GM18951 (cell line): Measurements from ENCODE around the gene RIPK4.

Source experiments
- POLR2A ChIP-seq: IDR thresholded peaks from 4 replicates; pipeline ENCODE4 v1.6.1; 2011; ENCODE audit warnings: mild to moderate bottlenecking; ENCODE audit not compliant: insufficient read length, insufficient read depth; ENCODE audit errors: extremely low read depth
- in situ Hi-C: fragments of 300-500 bp; cut with MboI; formaldehyde crosslinking; loops from one replicate; pipeline ENCODE4 v1.12.0; 2022; ENCODE audit warnings: low sequenced_read_pairs, mixed read lengths, inconsistent platforms; ENCODE audit not compliant: unreplicated experiment

Gene RIPK4

DNA sequence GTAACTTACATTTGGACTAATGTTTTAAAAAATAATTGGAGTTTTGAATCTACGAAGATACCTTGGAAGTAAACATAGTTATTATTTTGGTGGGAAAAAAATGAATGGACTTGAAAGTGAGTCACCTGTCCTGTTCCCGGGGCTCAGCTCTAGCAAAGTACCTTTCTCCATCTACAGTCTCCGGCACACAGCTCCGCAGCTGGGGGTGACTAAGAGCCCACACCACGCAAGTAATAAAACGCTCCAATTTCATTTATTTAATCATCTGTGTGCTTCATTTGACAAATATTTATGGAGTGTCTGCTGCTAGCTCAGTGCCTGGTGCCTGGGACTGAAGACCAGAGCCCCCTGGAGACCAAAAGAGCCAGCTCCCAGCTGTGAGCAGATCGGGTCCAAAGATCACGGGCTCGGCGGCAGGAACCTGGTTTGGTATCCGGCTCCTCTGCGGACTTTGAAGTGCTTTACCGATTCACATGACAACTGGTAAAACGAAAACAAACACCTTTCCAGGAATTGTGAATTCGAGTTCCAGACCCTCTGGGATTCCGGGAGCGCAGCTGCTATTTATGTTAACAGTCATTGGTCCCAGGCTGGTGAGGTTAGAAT is 1.7 kb upstream of the RIPK4 start:
- in situ Hi-C loops = no loop called here
- no peak for TF ChIP-seq POLR2A

DNA sequence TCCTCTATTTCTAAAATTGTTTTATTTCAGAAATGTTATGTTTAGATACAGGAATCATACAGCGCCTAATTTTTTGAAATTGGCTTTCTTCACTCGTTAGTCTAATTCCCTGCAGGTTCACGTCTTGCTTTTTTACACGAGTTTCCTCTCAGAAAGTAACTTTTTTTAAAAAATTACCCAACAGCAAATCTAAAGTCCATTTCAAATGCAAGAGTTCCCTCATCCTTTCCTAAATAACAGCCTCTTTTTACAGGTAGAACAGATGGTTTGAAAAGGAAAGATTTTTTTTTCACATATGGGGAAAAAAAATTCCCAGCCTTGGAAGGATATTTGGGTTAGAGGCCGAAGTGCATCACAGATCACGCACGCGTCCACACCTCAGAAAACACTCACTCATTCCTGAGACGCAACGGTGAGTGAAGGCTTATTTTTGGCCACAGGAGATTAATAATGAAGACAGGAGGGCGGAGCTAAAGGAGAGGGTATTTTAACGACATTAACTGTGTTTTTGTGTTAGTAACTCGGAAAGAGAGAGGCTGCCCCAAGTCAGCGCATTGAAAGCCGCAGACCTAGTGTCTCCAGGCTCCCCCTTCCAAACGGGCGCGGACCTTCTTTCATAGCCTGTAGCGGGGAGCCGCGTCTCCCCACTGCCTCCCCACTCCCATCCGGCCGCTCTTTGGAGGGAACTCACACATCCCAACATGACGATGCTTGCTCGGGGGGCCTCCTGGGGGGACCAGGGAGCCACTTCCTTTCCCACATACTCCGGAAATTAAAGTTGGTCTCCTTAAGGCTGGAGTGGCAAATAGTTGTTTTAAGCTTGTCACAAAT is 969 bp upstream of the RIPK4 start:
- in situ Hi-C loops = no loop called here
- peak; percentile 22 for TF ChIP-seq POLR2A

DNA sequence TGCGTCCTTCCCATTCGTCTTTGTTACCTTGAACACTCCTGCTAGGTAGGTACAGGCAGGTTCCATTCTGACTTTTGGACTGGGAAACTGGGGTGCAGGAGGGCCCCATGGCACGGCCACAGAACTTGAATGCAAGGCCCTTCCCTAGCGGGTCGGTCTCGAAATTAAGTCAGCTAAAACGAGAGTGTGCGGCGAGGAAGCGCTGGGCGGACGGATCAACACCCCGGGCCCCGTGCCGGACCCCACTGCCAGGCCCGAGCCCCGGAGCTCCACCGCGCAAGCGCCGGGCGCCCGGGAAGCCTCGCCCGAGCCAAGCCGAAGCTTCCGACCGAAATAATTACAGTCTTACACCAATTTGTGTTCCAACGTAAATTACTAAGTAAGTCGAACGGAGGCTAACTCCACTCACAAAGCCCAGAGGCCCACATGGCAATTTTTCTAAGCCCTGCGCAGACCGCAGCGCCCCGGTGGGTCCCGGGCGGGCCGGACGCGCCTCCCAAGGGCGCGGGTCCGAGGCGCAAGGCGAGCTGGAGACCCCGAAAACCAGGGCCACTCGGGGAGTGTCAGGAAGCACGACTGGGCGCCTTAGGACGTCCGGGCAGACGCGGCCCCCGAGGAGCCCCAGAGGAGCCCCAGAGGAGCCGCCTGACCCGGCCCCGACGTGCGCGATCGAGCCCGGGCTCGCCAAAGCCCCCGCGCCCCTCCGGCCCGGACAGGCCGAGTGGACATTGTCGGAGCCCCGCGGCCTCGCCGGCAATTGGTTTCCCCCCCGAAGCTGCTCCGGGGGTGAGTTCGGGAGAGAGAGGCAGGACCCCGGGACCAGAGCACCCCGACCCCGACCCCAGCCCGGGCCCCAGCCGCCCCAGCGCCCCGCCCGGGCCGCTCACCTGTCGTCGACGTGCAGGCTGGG is 624 bp downstream of the RIPK4 start:
- in situ Hi-C loops = no loop called here
- no peak for TF ChIP-seq POLR2A

DNA sequence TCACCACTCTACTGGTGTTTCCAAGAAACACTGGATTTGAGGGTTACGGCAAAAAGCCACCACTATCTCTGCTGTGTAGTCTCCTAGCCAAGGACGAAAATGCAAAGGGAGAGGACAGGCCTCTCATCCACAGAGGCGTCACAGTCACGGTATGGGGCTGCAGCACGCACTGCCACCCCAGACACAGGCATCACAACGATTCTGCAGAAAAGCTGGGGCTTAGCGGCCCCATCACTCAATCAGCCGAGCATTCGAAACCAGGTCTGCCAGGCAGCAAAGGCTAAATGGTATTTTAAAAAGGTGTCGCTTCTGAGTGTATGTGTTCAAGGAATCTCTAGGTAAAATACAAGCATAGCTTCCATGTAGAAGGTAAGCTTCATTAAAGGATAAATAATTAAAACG is 1.4 kb downstream of the RIPK4 start:
- in situ Hi-C loops = no loop called here
- no peak for TF ChIP-seq POLR2A

DNA sequence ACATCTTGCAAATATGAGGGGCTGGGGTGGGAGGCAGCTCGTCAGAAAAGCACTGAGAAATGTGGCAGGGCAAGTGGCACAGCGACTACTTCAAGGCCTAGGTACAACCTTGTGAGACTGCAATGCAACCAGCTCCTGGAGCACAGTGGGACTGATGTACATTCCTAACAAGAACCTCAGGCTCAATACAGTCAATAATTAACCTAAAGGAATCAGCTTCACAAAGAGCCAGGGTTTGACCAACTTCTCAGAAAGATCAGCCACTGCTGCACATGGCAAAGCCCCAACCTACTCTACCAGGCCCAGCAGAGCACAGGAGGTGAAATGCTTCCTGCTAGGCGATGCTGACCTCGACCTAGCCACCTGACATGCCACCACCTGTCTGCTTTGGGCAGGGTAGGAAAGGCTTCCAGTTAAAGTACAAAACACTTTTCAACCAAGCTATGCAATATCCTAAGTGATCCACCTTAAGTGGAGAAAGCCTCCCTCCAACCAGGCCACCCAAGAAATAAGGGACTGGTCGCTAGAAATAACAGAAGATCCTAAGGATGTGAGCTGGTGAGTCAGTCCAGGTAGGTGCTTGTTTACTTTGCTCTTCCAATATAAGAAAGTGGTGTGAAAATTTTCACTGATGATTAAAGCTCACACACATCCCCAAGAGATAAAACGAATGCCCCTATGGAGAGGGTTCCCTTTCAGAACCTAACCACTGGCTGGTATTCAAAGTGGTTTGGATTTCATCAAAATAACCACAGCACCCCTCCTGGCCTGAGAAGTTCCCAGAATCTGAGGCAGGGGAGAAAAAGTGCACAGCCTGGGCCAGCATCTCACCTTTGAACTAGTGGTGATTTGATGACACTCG is 2.1 kb downstream of the RIPK4 start:
- in situ Hi-C loops = no loop called here
- TF ChIP-seq POLR2A = no peak

DNA sequence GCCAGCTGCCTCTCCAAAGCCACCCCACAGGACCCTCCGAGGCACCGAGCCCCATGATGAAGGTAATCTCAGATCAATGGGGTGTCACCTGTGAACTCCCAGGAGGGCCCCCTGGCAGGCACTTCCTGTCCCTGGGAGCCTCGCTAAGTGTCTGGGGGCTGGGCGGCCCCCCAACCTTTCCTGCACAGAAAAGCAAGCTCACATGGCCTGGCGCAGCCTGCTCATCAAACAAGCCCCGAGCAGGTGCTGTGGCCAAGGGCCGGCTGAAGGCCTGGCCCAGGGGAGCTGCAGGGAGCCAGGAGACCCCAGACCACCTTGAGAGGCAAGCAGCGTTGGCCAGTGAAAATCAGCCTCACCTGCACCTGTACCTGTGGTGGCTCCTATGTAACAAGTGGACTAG is 2.9 kb downstream of the RIPK4 start:
- in situ Hi-C loops = no loop called here

DNA sequence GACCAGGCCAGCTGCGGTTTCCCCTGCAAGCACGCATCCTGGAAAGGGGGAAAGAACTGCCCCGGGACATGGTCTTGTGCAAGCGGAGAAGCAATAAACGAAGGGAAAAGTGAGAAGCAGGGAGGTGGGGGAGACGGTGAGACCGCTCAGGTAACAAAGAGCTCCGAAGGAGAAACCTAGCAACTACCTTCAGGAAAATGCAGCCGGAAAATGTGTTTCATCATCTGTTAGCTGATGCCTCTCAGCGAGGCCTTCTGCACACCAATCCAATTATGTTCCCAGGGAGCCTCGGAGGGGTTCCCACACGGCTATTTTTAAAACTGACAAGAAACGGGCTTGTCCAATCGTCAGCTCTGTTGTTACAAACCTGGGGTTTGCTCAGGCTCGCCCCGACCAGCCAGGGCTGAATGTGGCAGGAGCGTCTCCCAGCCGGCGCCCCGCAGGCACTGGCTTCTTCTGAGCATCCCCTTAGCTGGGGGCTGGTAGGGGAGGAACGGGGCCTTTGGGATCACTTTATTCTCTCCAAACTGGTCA is 3.4 kb downstream of the RIPK4 start:
- no peak for TF ChIP-seq POLR2A
- in situ Hi-C loops = no loop called here

More for the DNA sequence above, 2.9 kb downstream of the RIPK4 start:
- TF ChIP-seq POLR2A = no peak

DNA sequence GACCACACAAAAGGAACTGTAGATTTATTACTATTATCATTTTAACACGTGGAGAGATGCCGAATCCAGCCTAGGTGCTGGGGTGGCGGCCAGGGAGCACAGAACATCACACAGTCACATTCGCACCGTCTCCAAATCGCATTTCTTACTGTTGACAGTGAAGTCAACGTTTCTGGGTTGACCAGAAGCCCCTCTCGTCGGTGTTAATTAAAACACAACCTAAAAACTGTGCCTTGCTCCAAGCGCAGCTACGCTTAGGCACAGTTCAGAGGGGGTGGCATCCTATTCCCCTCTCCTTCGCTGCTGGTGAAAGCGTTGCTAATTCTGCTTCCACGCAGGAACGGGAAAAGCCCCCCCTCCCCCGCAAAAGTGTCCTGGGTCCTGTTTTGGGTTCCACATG is 4.1 kb downstream of the RIPK4 start:
- in situ Hi-C loops = no loop called here
- no peak for TF ChIP-seq POLR2A

DNA sequence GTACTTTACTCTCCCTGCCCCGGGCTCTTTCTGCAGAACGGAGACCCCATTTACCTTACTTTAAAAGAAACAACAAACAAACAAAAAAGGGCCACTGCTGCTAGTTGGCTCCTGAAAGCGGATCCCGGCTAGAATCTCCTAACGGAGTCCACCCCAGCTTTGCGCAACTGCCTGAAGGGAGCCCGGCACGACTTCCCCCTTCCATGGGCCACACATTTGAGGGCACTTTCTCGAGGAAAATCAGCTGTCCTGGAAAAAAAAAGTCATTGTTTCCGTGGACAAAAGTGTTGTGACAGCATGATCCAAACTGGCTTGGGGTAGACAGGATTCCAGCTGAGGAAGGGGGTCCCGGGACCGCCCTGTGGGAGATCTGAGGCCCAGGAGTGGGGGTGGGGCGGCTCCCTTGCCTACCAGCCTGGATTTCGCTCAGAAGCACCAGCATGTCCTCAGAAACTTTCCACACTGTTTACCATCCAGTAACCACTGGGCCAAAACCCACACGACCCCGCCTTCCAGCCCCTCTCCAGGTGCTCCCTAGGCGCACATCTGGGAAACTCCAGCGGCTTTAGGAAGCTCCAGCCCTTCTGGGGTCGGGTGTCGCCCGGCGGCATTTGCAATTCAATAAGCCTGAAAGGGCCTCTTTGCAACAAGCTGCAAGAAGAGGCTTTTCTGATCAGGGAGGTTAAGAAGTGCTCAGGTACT is 4.8 kb downstream of the RIPK4 start:
- no peak for TF ChIP-seq POLR2A
- in situ Hi-C loops = no loop called here

DNA sequence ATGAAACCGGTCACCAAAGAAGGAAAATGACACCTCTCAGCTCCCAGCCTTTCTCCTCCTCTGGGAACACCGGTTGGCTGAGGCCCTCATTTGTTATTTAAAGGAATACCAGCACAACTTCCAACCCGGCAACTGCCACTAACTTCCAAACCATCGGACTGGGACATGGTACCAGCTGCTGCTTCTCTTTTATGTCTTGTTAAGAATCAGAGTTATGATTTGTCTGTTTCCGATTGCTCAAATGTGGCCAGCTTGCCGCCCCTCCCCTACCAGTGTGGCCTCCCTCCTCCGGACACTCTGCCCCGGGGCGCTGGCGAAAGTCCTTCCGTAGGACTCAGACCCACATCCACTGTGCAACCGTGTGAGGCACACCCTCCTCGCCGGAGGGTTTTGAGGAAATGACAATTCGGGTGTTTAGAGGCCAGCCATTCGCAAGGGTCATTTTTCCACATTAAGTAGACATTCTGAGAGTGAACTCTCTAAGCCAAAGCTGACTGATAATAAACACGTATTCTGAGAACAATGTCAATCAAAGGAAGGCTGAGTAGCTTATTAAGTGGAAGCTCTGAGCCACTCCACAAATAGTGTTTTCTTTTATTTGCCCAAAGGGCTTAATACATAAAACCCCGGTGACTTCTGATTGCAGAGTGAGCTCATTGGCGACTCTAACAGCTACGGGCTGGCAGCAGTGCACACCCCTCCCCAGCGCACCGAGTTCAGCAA is 5.5 kb downstream of the RIPK4 start:
- TF ChIP-seq POLR2A = no peak
- in situ Hi-C loops = no loop called here

DNA sequence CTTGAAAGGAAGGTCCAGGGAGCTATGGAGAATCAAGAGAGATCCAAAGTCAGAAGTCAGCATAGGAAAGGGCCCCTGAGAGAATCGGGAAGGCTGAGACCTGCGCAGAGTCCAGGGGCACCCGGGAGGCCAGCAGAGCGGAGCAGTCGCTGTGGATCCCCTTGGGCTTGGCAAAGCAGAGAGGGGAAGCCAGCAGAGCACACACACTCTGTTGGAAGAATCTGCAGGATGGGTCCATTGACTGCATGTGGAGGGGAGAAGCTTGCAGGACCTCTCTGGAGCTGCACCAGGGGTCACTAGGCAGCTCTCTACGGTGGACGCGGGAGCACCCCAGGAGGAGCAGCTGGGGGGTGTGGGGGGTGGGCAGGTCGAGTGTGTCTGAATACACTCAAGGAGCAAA is 6.4 kb downstream of the RIPK4 start:
- no peak for TF ChIP-seq POLR2A
- in situ Hi-C loops = no loop called here
